Stimulated activated CD4-positive, alpha-beta T cell treated with anti-CD3 and anti-CD28 coated beads, TNF-alpha, amount 100 ng/mL, for 24 hours (primary cell): ENCODE results near the gene ZNF385B.

Experiments used
- DNase-seq, 3 experiments: peaks; one replicate each; pipeline ENCODE4 v3.0.0-alpha.2; 2020; ENCODE audit warnings: low read depth in 3 of 3

Gene ZNF385B

GRCh38 chr2:179856205-179856604 lies 5.2 kb downstream of the ZNF385B start:
- DNase-seq: no peak

GRCh38 chr2:179855673-179856072 lies 5.7 kb downstream of the ZNF385B start:
- no peak for DNase-seq

- DNase-seq: no peak
Observed at GRCh38 chr2:179854891-179855290, 6.5 kb downstream of the ZNF385B start.

- no peak for DNase-seq
Observed at GRCh38 chr2:179853108-179853507, 8.3 kb downstream of the ZNF385B start.

GRCh38 chr2:179850188-179850587 lies 11.2 kb downstream of the ZNF385B start:
- DNase-seq: no peak

GRCh38 chr2:179849719-179850118 lies 11.7 kb downstream of the ZNF385B start:
- DNase-seq: no peak

- no peak for DNase-seq
Observed at GRCh38 chr2:179843541-179843940, 17.9 kb downstream of the ZNF385B start.

GRCh38 chr2:179842498-179843153 lies 18.8 kb downstream of the ZNF385B start:
- DNase-seq: no peak

GRCh38 chr2:179840840-179841239 lies 20.6 kb downstream of the ZNF385B start:
- DNase-seq: no peak

- DNase-seq: no peak
Observed at GRCh38 chr2:179837408-179837807, 24.0 kb downstream of the ZNF385B start.

- DNase-seq: no peak
Observed at GRCh38 chr2:179830043-179830787, 31.2 kb downstream of the ZNF385B start.

- no peak for DNase-seq
Observed at GRCh38 chr2:179826297-179826696, 35.1 kb downstream of the ZNF385B start.

- no peak for DNase-seq
Observed at GRCh38 chr2:179825494-179825893, 35.9 kb downstream of the ZNF385B start.

GRCh38 chr2:179824961-179825360 lies 36.5 kb downstream of the ZNF385B start:
- DNase-seq: no peak

- no peak for DNase-seq
Observed at GRCh38 chr2:179822540-179822939, 38.9 kb downstream of the ZNF385B start.

- no peak for DNase-seq
Observed at GRCh38 chr2:179818546-179818945, 42.9 kb downstream of the ZNF385B start.

- DNase-seq: no peak
Observed at GRCh38 chr2:179817181-179817841, 44.1 kb downstream of the ZNF385B start.

GRCh38 chr2:179814050-179814449 lies 47.4 kb downstream of the ZNF385B start:
- DNase-seq: no peak

GRCh38 chr2:179812501-179812900 lies 48.9 kb downstream of the ZNF385B start:
- DNase-seq: no peak

GRCh38 chr2:179811042-179811441 lies 50.4 kb downstream of the ZNF385B start:
- no peak for DNase-seq

GRCh38 chr2:179809606-179810005 lies 51.8 kb downstream of the ZNF385B start:
- DNase-seq: no peak

- DNase-seq: no peak
Observed at GRCh38 chr2:179805001-179805400, 56.4 kb downstream of the ZNF385B start.

GRCh38 chr2:179804206-179804605 lies 57.2 kb downstream of the ZNF385B start:
- no peak for DNase-seq
